HG03520 (cell line): Measurements from ENCODE around the gene CSTB.

Source experiments
- ATAC-seq: cut with Tn5 transposase; IDR thresholded peaks from one replicate; pipeline ENCODE4 v1.9.1; 2021; ENCODE audit warnings: mild to moderate bottlenecking, moderate library complexity; ENCODE audit not compliant: unreplicated experiment

Gene CSTB

GRCh38 chr21:43752758-43753438, 23.2 kb downstream of the CSTB start:
- ATAC-seq: no peak

- ATAC-seq: no peak
Observed at GRCh38 chr21:43751955-43752591, 24.0 kb downstream of the CSTB start.

GRCh38 chr21:43750339-43751033, 25.6 kb downstream of the CSTB start:
- ATAC-seq: no peak

GRCh38 chr21:43749651-43750262, 26.4 kb downstream of the CSTB start:
- ATAC-seq: no peak

GRCh38 chr21:43748622-43749021, 27.5 kb downstream of the CSTB start:
- ATAC-seq: no peak

GRCh38 chr21:43745772-43746517, 30.2 kb downstream of the CSTB start:
- ATAC-seq: no peak

- no peak for ATAC-seq
Observed at GRCh38 chr21:43744725-43745124, 31.4 kb downstream of the CSTB start.

GRCh38 chr21:43743947-43744346, 32.2 kb downstream of the CSTB start:
- no peak for ATAC-seq

GRCh38 chr21:43741423-43742096, 34.5 kb downstream of the CSTB start:
- no peak for ATAC-seq

GRCh38 chr21:43740497-43741156, 35.5 kb downstream of the CSTB start:
- ATAC-seq: no peak

- no peak for ATAC-seq
Observed at GRCh38 chr21:43739621-43740435, 36.3 kb downstream of the CSTB start.

GRCh38 chr21:43737158-43737950, 38.8 kb downstream of the CSTB start:
- no peak for ATAC-seq

- ATAC-seq: no peak
Observed at GRCh38 chr21:43736224-43736883, 39.8 kb downstream of the CSTB start.

GRCh38 chr21:43735236-43736091, 40.6 kb downstream of the CSTB start:
- no peak for ATAC-seq

GRCh38 chr21:43734928-43735229, 41.2 kb downstream of the CSTB start:
- no peak for ATAC-seq

GRCh38 chr21:43734131-43734927, 41.8 kb downstream of the CSTB start:
- ATAC-seq: no peak
